ENCODE results near the gene OXCT2. TPM values are rescaled to one million over a fixed set of nuclear protein-coding genes. Genes with fewer than 3 reads are reported as not detected.
"Not testable (repeated sequence)": the region's sequence is repeated elsewhere in the genome, so short reads cannot be mapped to it uniquely, and the experiment has no call there.

The OXCT2 gene
- total RNA-seq, 1 donor from 2014 or later = 0.88 TPM

DNA sequence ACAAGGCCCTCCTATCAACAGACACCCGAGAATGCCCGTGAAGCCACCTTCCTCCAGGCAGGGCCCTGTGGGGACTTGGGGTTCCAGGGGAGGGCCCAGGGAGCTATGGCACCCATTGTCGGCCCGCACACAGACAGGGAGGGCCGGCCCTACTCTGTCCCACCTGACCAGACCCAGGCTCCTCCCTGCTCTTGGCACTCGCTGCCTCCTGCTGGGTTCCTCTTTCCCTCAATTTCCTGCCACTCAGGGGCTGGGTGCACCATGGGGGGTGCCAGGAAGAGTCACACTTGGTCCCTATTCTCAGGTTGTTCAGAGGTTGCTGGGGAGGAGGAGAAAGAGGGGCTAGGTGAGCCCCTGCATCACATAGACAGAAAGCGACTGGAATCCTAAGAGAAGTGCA is 8.0 kb upstream of the OXCT2 start:
- no peak overlapping the region for H3K4me3 ChIP-seq
- H3K4me1 ChIP-seq = no peaks in the 10 kb centered on the region
- H3K9me3 ChIP-seq (replicated peaks) = no peaks in the 10 kb centered on the region
- no peak for DNase-seq
- no peak overlapping the region for H3K27ac ChIP-seq (replicated peaks)
- TF ChIP-seq, protein P1, sequence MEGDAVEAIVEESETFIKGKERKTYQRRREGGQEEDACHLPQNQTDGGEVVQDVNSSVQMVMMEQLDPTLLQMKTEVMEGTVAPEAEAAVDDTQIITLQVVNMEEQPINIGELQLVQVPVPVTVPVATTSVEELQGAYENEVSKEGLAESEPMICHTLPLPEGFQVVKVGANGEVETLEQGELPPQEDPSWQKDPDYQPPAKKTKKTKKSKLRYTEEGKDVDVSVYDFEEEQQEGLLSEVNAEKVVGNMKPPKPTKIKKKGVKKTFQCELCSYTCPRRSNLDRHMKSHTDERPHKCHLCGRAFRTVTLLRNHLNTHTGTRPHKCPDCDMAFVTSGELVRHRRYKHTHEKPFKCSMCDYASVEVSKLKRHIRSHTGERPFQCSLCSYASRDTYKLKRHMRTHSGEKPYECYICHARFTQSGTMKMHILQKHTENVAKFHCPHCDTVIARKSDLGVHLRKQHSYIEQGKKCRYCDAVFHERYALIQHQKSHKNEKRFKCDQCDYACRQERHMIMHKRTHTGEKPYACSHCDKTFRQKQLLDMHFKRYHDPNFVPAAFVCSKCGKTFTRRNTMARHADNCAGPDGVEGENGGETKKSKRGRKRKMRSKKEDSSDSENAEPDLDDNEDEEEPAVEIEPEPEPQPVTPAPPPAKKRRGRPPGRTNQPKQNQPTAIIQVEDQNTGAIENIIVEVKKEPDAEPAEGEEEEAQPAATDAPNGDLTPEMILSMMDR (IDR thresholded peaks at IDR 0.05; ENCODE audit: borderline replicate concordance) = no peak
- intact Hi-C loops (cut with micrococcal nuclease) = no loop called here
- H3K36me3 ChIP-seq = no peaks in the 10 kb centered on the region
- peaks cover 55% of the 10 kb centered on the region for H3K27me3 ChIP-seq (ENCODE audit: low read depth)

- H3K27me3 ChIP-seq (ENCODE audit: low read depth) = peaks cover 55% of the 10 kb centered on the region
- H3K36me3 ChIP-seq; H3K9me3 ChIP-seq (replicated peaks); H3K4me1 ChIP-seq; H3K27ac ChIP-seq (replicated peaks); H3K4me3 ChIP-seq; DNase-seq; intact Hi-C loops (cut with micrococcal nuclease): not testable (repeated sequence)
Observed at GRCh38 chr1:39778463-39779099, 7.4 kb upstream of the OXCT2 start.

- H3K9me3 ChIP-seq (replicated peaks); intact Hi-C loops (cut with micrococcal nuclease); H3K4me3 ChIP-seq; H3K27ac ChIP-seq (replicated peaks); H3K36me3 ChIP-seq; DNase-seq; H3K4me1 ChIP-seq: not testable (repeated sequence)
- H3K27me3 ChIP-seq (ENCODE audit: low read depth) = peaks cover 49% of the 10 kb centered on the region
Observed at GRCh38 chr1:39777896-39778295, 6.7 kb upstream of the OXCT2 start.

DNA sequence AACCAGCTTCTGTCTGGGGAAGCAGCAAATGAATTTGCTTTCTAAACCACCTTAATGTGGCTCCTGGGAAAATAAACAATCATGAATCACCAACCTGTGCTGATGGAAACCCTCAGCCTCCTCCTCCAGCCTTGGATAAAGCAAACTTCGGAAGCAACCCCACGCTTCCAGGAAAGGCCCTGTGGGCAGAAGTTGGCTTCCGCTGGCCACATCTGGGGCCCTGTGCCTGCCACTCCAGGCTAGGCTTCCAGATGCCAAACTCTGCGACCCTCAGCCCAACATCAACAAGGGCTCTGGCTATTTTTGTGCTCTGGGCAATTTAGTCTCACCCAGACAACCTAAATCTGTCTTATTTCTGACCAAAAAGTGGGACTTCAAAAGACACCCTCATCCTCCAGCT is 6.2 kb upstream of the OXCT2 start:
- TF ChIP-seq, protein P1 (IDR thresholded peaks at IDR 0.05; ENCODE audit: borderline replicate concordance) = no peak
- H3K27ac ChIP-seq (replicated peaks) = no peak overlapping the region
- intact Hi-C loops (cut with micrococcal nuclease) = no loop called here
- H3K27me3 ChIP-seq (ENCODE audit: low read depth) = peaks cover 43% of the 10 kb centered on the region
- no peaks in the 10 kb centered on the region for H3K9me3 ChIP-seq (replicated peaks)
- H3K36me3 ChIP-seq = no peaks in the 10 kb centered on the region
- H3K4me1 ChIP-seq = no peaks in the 10 kb centered on the region
- DNase-seq = no peak
- no peak overlapping the region for H3K4me3 ChIP-seq

DNA sequence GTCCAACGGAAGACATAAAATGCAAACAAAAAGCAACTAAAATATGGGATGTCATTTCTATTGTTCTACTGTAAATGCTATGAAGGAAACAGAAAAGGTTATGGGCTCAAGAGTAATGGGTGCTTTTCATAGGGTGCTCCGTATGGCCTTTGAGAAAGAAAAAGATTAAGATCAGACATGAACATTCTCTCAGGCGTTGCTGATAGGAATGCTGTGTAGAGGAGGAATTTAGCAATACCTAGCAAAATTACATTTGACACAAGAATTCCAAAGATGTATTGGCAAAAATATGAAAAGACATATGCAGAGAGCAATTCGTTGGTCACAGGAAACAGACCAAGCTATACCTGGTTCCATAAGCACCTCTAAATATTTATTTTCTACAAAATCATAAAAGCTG is 5.7 kb upstream of the OXCT2 start:
- H3K36me3 ChIP-seq = no peaks in the 10 kb centered on the region
- no peak for DNase-seq
- no peaks in the 10 kb centered on the region for H3K9me3 ChIP-seq (replicated peaks)
- TF ChIP-seq, protein P1 (IDR thresholded peaks at IDR 0.05; ENCODE audit: borderline replicate concordance) = no peak
- H3K27me3 ChIP-seq (ENCODE audit: low read depth) = peaks cover 40% of the 10 kb centered on the region
- intact Hi-C loops (cut with micrococcal nuclease) = no loop called here
- H3K4me1 ChIP-seq = no peaks in the 10 kb centered on the region
- H3K27ac ChIP-seq (replicated peaks) = no peak overlapping the region
- H3K4me3 ChIP-seq = no peak overlapping the region

GRCh38 chr1:39776400-39776713 is 5.2 kb upstream of the OXCT2 start:
- Histone ChIP-seq H3K27ac (replicated peaks) (no peak overlapping the region), H3K36me3 (no peaks in the 10 kb centered on the region), H3K4me1 (no peaks in the 10 kb centered on the region), H3K9me3 (replicated peaks) (no peaks in the 10 kb centered on the region), H3K4me3 (no peak overlapping the region), H3K27me3 (ENCODE audit: low read depth) (peaks cover 41% of the 10 kb centered on the region)
- no peak for DNase-seq
- intact Hi-C loops (cut with micrococcal nuclease) = no loop called here
- TF ChIP-seq, protein P1 (IDR thresholded peaks at IDR 0.05; ENCODE audit: borderline replicate concordance) = no peak

GRCh38 chr1:39775676-39776399 is 4.7 kb upstream of the OXCT2 start:
- H3K4me1 ChIP-seq; H3K27ac ChIP-seq (replicated peaks); H3K9me3 ChIP-seq (replicated peaks); H3K4me3 ChIP-seq; H3K36me3 ChIP-seq; intact Hi-C loops (cut with micrococcal nuclease); DNase-seq: not testable (repeated sequence)
- H3K27me3 ChIP-seq (ENCODE audit: low read depth) = peaks cover 46% of the 10 kb centered on the region

DNA sequence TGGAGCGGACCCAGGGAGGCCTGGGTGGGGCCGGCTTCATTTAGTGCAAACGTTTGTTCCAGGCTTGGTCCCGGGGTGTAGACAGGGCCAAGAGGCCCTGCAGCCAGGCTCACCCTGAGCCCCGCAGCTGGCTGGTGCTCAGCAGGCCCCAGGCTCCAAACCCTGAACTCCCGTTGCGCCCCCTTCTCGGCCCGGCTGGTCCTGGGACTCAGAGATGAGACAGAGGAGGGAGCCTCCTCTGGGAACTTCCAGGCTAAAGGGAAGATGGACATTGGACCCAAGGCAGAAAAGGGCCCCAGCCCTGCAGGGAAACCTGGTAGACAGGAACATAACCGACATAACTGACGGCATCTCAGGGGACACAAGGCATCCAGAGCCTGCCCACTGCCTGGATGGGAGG is 4.0 kb upstream of the OXCT2 start:
- H3K4me1 ChIP-seq; H3K36me3 ChIP-seq; H3K9me3 ChIP-seq (replicated peaks); H3K27ac ChIP-seq (replicated peaks); H3K4me3 ChIP-seq; intact Hi-C loops (cut with micrococcal nuclease); DNase-seq: not testable (repeated sequence)
- peaks cover 40% of the 10 kb centered on the region for H3K27me3 ChIP-seq (ENCODE audit: low read depth)

DNA sequence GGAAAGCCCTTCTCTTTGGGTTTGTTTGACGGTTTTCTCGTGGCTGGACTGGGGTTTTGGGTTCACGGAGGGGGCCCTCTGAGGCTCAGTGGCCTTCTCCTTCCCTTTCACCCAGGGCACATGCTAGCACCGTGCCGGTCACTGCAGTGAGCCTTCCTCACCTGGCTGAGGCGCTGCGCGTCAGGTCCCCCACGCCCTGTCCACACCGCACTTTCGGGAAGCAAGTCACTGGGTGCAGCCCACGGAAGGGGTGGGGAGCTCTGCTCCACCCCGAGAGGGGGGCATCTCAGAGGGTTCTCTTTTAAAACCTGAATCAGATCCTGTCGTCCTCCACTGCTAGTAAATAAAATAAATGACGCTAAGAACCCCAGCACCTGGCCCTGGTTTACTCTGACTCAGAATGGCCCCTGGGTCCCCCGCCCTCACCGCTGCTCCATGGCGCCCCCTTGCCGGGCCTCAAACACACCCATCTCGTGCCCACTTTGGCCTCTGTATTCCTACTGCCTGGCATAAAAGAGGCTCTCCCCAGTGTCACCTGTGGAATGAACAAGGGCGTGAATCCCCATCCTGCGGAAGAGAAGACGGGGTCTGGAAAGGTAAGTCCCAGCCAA is 2.3 kb upstream of the OXCT2 start:
- H3K4me3 ChIP-seq; H3K9me3 ChIP-seq (replicated peaks); H3K36me3 ChIP-seq; intact Hi-C loops (cut with micrococcal nuclease); H3K4me1 ChIP-seq; DNase-seq; H3K27ac ChIP-seq (replicated peaks): not testable (repeated sequence)
- H3K27me3 ChIP-seq (ENCODE audit: low read depth) = peaks cover 27% of the 10 kb centered on the region
